Coronary artery (tissue), 2 donors: Measurements from ENCODE around the gene CDHR5.

Experiments
- DNase-seq: peaks from one replicate; pipeline ENCODE4 v3.0.0-alpha.2; 2017; ENCODE audit warnings: low spot score
- H3K27ac ChIP-seq, 2 donors: fragments of 200-600 bp; sonication (generic); one replicate each; pipeline ENCODE4 v1.5.1; 2016 to 2019
- H3K4me3 ChIP-seq: fragments of 200-600 bp; sonication (generic); 2 replicates; pipeline ENCODE4 v1.5.1; 2016; ENCODE audit warnings: mild to moderate bottlenecking, moderate library complexity
- CTCF ChIP-seq: fragments of 200-600 bp; sonication (generic); IDR thresholded peaks from one replicate; pipeline ENCODE4 v1.5.1; 2019; ENCODE audit warnings: antibody characterized with exemption

The CDHR5 gene

DNA sequence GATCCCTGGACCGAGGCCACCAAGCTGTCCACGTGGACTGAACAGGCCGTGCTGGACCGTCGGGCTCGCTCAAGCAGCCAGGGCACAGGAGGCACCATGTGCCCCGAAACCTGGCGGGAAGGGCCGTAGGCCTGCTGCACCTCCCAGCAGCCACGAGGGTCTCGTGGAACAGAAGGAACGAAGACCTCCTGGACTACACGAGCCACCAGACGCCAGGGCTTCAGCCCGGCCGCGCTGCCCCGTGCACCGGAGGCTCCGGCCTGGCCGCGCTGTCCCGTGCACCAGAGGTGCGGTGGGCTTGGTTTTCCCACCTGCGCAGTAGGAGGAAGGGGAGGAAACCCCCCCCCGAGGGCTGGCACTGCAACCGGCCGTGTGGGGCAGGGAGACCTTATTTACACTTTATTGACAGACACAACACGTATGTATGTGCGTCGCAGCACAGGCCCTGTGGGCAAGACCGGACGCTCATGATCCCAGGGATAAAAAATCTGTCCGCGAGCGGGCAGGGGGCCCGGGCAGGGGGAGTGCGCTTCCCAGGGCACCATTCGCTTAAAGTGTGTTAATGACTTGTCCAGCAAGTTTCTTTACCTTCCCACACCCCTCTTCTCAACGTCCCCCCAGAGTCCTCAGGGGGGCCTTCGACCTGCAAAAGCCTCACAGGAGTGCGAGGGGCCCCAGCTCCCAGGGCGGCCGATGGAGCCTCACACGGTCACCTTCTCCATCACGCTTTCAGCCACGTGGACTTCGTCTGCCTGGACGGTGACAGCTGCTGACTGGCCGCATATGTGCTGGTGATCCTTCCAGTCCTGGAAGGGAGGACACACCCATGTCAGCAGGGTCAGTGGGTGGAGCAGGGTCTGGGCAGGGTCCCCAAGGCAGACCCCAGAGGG lies 19.3 kb upstream of the CDHR5 start:
- Histone ChIP-seq H3K27ac (no peak overlapping the region), H3K4me3 (no peak overlapping the region)
- no peak for DNase-seq
- TF ChIP-seq CTCF: no peak

GRCh38 chr11:643366-643765 lies 18.6 kb upstream of the CDHR5 start:
- no peak for TF ChIP-seq CTCF
- Histone ChIP-seq H3K4me3 (no peak overlapping the region), H3K27ac (no peak overlapping the region)
- no peak for DNase-seq

DNA sequence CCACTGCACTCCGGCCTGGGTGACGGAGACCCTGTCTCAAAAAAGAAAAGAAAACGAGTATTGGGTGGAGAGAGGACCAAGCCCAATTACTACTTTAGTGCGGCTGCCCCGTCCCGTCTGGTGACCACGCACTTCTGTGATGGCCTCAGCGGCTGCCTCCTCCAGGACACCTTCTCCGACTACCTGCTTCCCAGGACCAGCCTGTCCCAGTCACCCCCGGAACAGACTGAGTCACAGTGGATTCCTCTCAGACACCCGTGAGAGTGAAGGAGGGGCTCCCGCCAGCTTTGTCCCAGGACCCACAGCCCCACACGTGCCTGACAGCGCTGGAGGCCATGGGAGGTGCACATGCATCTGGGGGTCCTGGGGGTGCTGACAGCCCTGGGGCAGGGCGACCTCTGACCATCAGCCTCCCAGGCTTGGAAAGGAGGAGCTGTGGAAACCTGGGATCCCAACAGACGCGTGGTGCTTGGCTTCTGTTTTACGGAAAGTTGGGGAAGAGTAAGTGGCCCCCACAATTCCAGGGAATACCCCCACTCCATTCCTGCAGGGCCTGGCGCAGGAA lies 17.1 kb upstream of the CDHR5 start:
- no peak for DNase-seq
- no peak for TF ChIP-seq CTCF
- H3K27ac ChIP-seq: no peak overlapping the region
- H3K4me3 ChIP-seq: no peak overlapping the region

DNA sequence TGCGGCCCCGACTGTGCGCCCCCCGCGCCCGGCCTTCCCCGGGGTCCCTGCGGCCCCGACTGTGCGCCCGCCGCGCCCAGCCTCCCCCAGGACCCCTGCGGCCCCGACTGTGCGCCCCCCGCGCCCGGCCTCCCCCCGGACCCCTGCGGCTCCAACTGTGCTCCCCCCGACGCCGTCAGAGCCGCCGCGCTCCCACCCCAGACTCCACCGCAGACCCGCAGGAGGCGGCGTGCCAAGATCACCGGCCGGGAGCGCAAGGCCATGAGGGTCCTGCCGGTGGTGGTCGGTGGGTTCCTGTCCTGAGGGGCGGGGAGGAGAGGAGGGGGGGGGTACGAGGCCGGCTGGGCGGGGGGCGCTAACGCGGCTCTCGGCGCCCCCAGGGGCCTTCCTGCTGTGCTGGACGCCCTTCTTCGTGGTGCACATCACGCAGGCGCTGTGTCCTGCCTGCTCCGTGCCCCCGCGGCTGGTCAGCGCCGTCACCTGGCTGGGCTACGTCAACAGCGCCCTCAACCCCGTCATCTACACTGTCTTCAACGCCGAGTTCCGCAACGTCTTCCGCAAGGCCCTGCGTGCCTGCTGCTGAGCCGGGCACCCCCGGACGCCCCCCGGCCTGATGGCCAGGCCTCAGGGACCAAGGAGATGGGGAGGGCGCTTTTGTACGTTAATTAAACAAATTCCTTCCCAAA lies 15.4 kb upstream of the CDHR5 start:
- no peak for TF ChIP-seq CTCF
- Histone ChIP-seq H3K4me3 (peak overlapping the region; percentile 6), H3K27ac (no peak overlapping the region)
- no peak for DNase-seq

DNA sequence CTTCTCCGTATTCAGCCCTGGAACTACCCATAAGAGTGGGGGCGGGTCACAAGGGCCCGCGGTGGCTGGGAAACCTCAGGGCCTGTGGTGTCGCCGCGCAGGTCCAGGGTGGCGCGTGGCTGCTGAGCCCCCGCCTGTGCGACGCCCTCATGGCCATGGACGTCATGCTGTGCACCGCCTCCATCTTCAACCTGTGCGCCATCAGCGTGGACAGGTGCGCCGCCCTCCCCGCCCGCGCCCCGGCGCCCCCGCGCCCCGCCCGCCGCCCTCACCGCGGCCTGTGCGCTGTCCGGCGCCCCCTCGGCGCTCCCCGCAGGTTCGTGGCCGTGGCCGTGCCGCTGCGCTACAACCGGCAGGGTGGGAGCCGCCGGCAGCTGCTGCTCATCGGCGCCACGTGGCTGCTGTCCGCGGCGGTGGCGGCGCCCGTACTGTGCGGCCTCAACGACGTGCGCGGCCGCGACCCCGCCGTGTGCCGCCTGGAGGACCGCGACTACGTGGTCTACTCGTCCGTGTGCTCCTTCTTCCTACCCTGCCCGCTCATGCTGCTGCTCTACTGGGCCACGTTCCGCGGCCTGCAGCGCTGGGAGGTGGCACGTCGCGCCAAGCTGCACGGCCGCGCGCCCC lies 14.7 kb upstream of the CDHR5 start:
- Histone ChIP-seq H3K4me3 (peak overlapping the region; percentile 6), H3K27ac (no peak overlapping the region)
- no peak for DNase-seq
- TF ChIP-seq CTCF: no peak

GRCh38 chr11:638631-639331 lies 14.0 kb upstream of the CDHR5 start:
- DNase-seq: no peak
- peak overlapping the region; percentile 6 for H3K4me3 ChIP-seq
- TF ChIP-seq CTCF: no peak
- no peak overlapping the region for H3K27ac ChIP-seq
